Panc1 (cell line): Measurements from ENCODE around the gene TRIP10.

ENCODE experiments used
- CTCF ChIP-seq: fragments of 450-650 bp; IDR thresholded peaks from 2 replicates; pipeline ENCODE4 v1.5.1; 2017; ENCODE audit warnings: mild to moderate bottlenecking
- POLR2AphosphoS5 ChIP-seq: IDR thresholded peaks from 2 replicates; pipeline ENCODE4 v1.6.1; 2012; ENCODE audit warnings: mild to moderate bottlenecking, low read depth, low read length, moderate library complexity

GRCh38 chr19:6713773-6714692, 25.4 kb upstream of the TRIP10 start:
- no peak for TF ChIP-seq CTCF
- TF ChIP-seq POLR2AphosphoS5, result no peak
